HG03378 (cell line): Measurements from ENCODE around the gene WNT3.

ENCODE experiments used
- ATAC-seq: cut with Tn5 transposase; IDR thresholded peaks from one replicate; pipeline ENCODE4 v1.9.1; 2021; ENCODE audit warnings: mild to moderate bottlenecking, moderate library complexity; ENCODE audit not compliant: unreplicated experiment

The WNT3 gene

GRCh38 chr17:46789610-46790009 is 28.9 kb downstream of the WNT3 start:
- no peak for ATAC-seq

- no peak for ATAC-seq
These were observed 29.7 kb downstream of the WNT3 start for GRCh38 chr17:46788796-46789195.

DNA sequence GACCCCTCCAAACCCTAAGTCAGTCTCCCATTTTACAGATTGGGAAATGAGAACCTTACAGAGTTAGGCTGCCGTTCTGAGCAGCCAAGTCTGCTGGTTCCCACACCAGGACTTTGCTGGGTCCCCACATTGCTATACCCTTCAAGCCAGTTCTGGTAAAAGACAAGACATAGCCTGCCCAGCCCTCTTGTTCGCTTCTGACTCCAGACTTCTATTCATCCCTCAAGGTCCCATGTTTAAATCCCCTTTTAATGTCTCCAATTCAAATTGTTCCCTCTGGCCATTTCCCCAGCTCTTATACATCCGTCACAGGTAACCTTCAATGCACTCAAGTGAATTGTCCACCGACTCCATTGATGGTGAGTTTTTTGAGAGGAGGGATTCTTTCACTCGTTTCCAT is 30.2 kb downstream of the WNT3 start:
- no peak for ATAC-seq

- no peak for ATAC-seq
These were observed 31.0 kb downstream of the WNT3 start for GRCh38 chr17:46787478-46787877.

- no peak for ATAC-seq
These were observed 32.8 kb downstream of the WNT3 start for GRCh38 chr17:46785696-46786095.

GRCh38 chr17:46783031-46783593 is 35.4 kb downstream of the WNT3 start:
- no peak for ATAC-seq

DNA sequence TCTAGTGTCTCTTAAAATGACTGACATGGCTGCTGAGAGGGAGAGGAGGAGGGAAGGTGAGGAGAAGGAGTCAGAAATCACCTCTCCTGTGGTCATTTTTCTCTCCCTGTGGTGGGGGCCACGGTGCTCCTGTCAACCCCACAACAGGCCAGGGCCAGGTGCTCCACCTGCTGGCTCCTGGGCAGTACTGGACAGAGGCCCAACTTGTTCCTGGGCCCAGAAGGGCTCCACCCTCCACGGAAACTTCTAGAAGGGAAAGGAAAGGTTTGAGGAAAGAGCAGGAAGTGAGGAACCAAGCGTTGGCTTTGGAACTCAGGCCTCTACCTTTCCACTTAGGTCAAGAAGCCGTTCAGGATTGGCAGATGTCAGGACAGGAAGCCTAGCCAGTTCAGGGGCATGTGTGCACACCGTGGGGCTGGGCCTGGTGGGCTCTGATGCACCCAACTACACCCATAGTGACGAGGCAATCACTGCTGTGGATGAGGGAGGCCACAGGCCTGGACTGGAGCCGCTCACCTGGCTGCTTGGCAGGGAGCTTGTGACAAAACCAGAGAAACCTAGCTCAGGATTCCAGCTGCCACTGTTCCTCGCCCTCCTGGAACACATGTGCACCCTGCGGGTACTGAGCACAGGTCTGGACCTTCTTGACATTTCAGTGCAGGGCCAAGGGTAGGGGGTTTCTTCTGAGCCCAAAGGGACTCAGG is 36.1 kb downstream of the WNT3 start:
- ATAC-seq, result no peak

GRCh38 chr17:46780003-46780373 is 38.5 kb downstream of the WNT3 start:
- ATAC-seq, result no peak

- no peak for ATAC-seq
These were observed 40.3 kb downstream of the WNT3 start for GRCh38 chr17:46777943-46778915.

GRCh38 chr17:46776298-46777005 is 42.0 kb downstream of the WNT3 start:
- ATAC-seq, result no peak

- no peak for ATAC-seq
These were observed 44.3 kb downstream of the WNT3 start for GRCh38 chr17:46774108-46774737.

- no peak for ATAC-seq
These were observed 44.8 kb downstream of the WNT3 start for GRCh38 chr17:46773676-46774075.

DNA sequence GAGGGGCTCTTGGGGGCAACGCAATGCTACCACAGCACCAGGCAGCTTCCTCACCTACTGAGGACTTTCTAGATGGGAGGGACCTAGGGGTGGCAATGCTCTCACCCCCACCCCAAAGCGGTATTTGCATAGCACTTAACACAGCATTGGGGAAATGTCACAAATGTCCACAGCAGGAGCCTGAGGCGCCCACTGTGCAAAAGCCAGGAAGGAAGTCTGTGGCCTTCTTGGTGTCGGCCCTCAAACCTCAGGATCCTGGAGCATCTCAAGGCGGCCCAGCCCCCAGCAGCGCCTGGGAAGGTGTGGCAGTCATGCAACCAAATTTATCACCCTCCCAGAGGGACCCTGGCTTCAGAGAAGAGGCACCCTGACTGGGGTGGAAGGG is 45.3 kb downstream of the WNT3 start:
- ATAC-seq, result no peak

DNA sequence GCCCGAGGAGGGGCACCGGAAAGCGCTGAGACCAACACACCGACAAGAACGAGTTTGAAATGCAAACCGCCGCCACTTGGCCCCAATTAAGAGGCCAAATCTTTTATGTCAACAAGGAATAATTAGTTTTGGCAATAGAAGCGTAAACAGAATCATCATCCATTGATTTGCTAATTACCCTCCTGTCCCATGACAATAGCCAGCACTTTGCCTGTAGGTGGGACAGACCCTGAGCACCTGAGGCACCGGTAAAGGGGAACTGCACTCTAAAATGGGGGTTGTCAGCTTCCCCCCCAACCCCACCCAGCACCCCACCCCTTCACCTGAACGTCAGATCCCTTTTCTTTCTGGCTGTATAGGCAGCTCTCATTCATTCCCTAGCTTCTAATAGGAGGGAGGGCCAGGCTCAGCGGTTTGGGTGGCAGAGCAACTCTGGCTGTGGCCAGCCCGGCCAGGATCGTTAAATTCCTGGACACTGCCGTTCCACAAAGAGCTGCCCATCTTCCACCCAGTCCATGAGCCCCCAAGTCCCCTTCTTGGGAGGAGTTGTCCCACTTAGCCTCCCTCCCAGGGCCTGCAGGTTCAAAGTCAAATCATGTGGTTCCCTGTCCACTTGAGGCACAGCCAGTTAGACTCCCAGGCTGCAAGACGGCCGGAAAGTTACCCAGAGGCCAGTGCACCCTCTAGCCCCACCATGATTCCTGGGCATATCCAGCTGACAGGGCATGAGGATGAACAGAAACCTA is 45.8 kb downstream of the WNT3 start:
- no peak for ATAC-seq

- no peak for ATAC-seq
These were observed 46.7 kb downstream of the WNT3 start for GRCh38 chr17:46771561-46772474.

DNA sequence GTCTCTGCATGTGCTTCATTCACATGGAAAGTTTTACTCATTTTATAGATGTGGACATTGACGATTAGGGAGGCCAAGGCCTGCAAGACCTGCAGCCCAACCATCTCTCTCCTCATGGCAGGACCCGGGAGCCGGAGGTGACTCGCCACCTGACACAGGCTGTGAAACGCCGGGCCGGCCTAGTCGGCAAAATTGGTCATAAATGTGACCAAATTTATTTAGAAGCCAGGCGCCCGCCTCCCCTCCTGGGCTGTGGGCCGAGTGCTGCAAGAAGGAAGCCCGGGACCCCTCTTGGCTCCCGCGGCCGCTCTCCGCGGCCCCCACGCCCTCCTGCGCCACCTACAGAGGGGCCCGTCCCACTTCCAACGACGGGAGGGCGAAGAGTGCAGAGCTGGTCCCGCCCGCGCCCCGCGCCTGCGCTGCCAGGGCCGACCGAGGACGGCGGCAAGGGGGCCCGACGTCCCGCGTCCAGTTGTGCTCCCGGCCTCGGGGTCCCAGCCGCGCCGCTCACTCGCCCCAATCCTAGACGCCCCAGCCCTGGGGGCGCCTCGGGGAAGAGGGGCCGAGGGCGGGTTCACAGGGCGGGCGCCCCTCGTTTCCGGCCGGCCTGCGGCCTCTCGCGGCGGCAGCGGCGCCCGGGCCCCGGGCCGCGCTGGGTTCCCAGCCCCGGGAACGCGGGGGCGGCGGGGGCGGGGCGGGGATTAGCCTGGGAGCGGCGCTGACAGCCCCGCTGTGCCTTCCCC is 47.5 kb downstream of the WNT3 start:
- ATAC-seq, result no peak

- no peak for ATAC-seq
These were observed 48.1 kb downstream of the WNT3 start for GRCh38 chr17:46770439-46770817.
